Measurements from ENCODE around the gene CTF1. TPM values are rescaled to one million over a fixed set of nuclear protein-coding genes. Genes with fewer than 3 reads are reported as not detected.

The CTF1 gene
- total and polyA plus RNA-seq, 10 of the 15 experiments (the other 5 are each of a cell fraction or from before 2014, with no cell fraction given) = 0.04 to 0.46 (median 0.11) TPM; not detected in 3

DNA sequence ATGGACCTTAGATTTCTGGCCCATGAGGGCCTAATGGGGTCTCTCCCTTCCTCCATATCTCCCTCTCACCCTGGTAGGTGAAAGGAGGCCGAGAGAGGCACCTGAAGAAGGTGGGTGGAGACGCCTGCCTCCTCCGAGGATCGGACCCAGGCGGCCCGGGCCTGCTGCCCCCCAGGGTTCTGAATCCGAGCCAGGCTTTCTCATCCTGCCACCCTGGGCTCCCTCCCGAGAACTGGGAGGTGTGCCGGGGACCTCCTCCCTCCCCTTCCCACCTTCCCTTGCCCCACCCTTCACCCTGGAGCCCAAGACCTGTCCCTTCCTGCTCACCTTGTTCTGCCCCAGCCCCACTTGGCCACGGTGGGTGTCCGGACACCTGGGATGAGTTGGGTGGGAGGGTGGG lies 32.0 kb downstream of the CTF1 start:
- ATAC-seq (no peak), FAIRE-seq (no peak), DNase-seq (ENCODE audit: low read depth, low spot score) (no peak)
- CTCF ChIA-PET = interaction anchor here (1.0 to 5.2 kb wide), 2 partner anchors 13 to 83 kb away, joined by 4 to 26 read pairs; no protein-coding TSS in a partner anchor
- H3K9me3 ChIP-seq (replicated peaks; ENCODE audit: control insufficient read depth, insufficient read depth, low read length) = no peaks in the 10 kb centered on the region
- in situ Hi-C loops (cut with MboI) (no loop called here), intact Hi-C loops (cut with micrococcal nuclease; ENCODE audit: unreplicated experiment) (loop anchor here (10.0 kb wide), 2 partner anchors 234 to 274 kb away; partner anchors contain the start of genes FBRS, PRR14 and SRCAP)
- H3K27ac ChIP-seq (ENCODE audit: control insufficient read depth, insufficient read depth) = no peak overlapping the region
- H3K79me2 ChIP-seq (ENCODE audit: control insufficient read depth, insufficient read depth, low read length) = peaks cover 5% of the 10 kb centered on the region
- H3K4me2 ChIP-seq (ENCODE audit: control insufficient read depth, insufficient read depth) = no peak overlapping the region
- BruUV-seq (replicated peaks) = no TSS peak
- H4K20me1 ChIP-seq (ENCODE audit: control insufficient read depth, insufficient read depth) = no peaks in the 10 kb centered on the region
- no peak overlapping the region for H3K9ac ChIP-seq (ENCODE audit: control insufficient read depth, insufficient read depth, low read length)
- TF ChIP-seq, protein P1, sequence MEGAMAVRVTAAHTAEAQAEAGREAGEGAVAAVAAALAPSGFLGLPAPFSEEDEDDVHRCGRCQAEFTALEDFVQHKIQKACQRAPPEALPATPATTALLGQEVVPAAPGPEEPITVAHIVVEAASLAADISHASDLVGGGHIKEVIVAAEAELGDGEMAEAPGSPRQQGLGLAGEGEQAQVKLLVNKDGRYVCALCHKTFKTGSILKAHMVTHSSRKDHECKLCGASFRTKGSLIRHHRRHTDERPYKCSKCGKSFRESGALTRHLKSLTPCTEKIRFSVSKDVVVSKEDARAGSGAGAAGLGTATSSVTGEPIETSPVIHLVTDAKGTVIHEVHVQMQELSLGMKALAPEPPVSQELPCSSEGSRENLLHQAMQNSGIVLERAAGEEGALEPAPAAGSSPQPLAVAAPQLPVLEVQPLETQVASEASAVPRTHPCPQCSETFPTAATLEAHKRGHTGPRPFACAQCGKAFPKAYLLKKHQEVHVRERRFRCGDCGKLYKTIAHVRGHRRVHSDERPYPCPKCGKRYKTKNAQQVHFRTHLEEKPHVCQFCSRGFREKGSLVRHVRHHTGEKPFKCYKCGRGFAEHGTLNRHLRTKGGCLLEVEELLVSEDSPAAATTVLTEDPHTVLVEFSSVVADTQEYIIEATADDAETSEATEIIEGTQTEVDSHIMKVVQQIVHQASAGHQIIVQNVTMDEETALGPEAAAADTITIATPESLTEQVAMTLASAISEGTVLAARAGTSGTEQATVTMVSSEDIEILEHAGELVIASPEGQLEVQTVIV (IDR thresholded peaks at IDR 0.05; ENCODE audit: borderline replicate concordance, partially characterized antibody) = no peak
- no peak for TF ChIP-seq CBX3 (IDR thresholded peaks at IDR 0.05; ENCODE audit: borderline replicate concordance, low read depth)
- no peak for TF ChIP-seq KAT2A (conservative IDR thresholded peaks at IDR 0.05; ENCODE audit: control insufficient read depth, low read depth, low read length)
- no peak for TF ChIP-seq PRDM15 (CRISPR knock-in tag; IDR thresholded peaks at IDR 0.05)
- no peak for TF ChIP-seq GATAD2B (conservative IDR thresholded peaks at IDR 0.05; ENCODE audit: low read depth)
- no peak for TF ChIP-seq FOXM1 (IDR thresholded peaks at IDR 0.05; ENCODE audit: low read depth, low read length)
- no peak for TF ChIP-seq ELK1 (IDR thresholded peaks at IDR 0.05; ENCODE audit: low read depth, low read length)
- no peak for TF ChIP-seq MTA3 (IDR thresholded peaks at IDR 0.05; ENCODE audit: borderline replicate concordance, low read length)
- no peak for TF ChIP-seq PAX5 (IDR thresholded peaks at IDR 0.05; ENCODE audit: borderline replicate concordance, low read depth, low read length)
- TF ChIP-seq HDAC6 (IDR thresholded peaks at IDR 0.05; ENCODE audit: unreplicated experiment) = no peak
- peaks cover 0 to 13% of the 10 kb centered on the region in 2 experiments for H3K36me3 ChIP-seq (ENCODE audit: control insufficient read depth in 2 of 2, insufficient read depth in 2 of 2, low read length in 1 of 2)
- H3K27me3 ChIP-seq (replicated peaks in 1 of 2; ENCODE audit: control insufficient read depth in 2 of 2, insufficient read depth in 2 of 2, low read length in 1 of 2) = no peaks in the 10 kb centered on the region
- H2AFZ ChIP-seq (ENCODE audit: control insufficient read depth, low read depth, low read length) = no peak overlapping the region
- WGBS (ENCODE audit: insufficient coverage, insufficient replicate concordance, low lambda C conversion rate, missing lambda C conversion rate) = 97% methylated on average over 10 of the region's 11 CpGs
- SMC1A ChIA-PET (ENCODE audit: uncharacterized antibody, unreplicated experiment) = no interaction called here
- RAD21 ChIA-PET (ENCODE audit: unreplicated experiment) = interaction anchor here (0.9 kb wide), 1 partner anchor 84 kb away, joined by 3 read pairs; no protein-coding TSS in a partner anchor
- POLR2A ChIA-PET = interaction anchor here (0.6 to 0.7 kb wide), 2 partner anchors 29 to 33 kb away, joined by 3 to 5 read pairs; partner anchors contain the start of gene SETD1A
- H3K4me3 ChIP-seq = no peak overlapping the region
- 0 out of 2 replicates have a peak, but pooled peaks cover 4% of the 10 kb centered on the region for H3K4me1 ChIP-seq (ENCODE audit: control insufficient read depth, insufficient read depth, low read length)

Measured in GM12878 (cell line).